22Rv1 (cell line): ENCODE data around the gene RFTN1.

Experiments used
- H3K27ac ChIP-seq: fragments of 450-650 bp; 2 replicates; pipeline ENCODE4 v1.5.1; 2017
- ZFX ChIP-seq: fragments of 450-650 bp; IDR thresholded peaks from 2 replicates; pipeline ENCODE4 v1.6.1; 2017; ENCODE audit warnings: antibody characterized with exemption, borderline replicate concordance
- TF ChIP-seq, protein P1 (sequence below): fragments of 450-650 bp; IDR thresholded peaks from 2 replicates; pipeline ENCODE4 v1.5.1; 2017; ENCODE audit warnings: mild to moderate bottlenecking

The RFTN1 gene

GRCh38 chr3:16499351-16499750 lies 14.1 kb downstream of the RFTN1 start:
- H3K27ac ChIP-seq, result no peak overlapping the region
- TF ChIP-seq, protein P1, sequence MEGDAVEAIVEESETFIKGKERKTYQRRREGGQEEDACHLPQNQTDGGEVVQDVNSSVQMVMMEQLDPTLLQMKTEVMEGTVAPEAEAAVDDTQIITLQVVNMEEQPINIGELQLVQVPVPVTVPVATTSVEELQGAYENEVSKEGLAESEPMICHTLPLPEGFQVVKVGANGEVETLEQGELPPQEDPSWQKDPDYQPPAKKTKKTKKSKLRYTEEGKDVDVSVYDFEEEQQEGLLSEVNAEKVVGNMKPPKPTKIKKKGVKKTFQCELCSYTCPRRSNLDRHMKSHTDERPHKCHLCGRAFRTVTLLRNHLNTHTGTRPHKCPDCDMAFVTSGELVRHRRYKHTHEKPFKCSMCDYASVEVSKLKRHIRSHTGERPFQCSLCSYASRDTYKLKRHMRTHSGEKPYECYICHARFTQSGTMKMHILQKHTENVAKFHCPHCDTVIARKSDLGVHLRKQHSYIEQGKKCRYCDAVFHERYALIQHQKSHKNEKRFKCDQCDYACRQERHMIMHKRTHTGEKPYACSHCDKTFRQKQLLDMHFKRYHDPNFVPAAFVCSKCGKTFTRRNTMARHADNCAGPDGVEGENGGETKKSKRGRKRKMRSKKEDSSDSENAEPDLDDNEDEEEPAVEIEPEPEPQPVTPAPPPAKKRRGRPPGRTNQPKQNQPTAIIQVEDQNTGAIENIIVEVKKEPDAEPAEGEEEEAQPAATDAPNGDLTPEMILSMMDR, result no peak
- TF ChIP-seq ZFX, result no peak

GRCh38 chr3:16498130-16498890 lies 15.2 kb downstream of the RFTN1 start:
- no peak overlapping the region for H3K27ac ChIP-seq
- TF ChIP-seq ZFX, result no peak
- TF ChIP-seq, protein P1, result no peak

GRCh38 chr3:16496408-16497222 lies 16.9 kb downstream of the RFTN1 start:
- no peak overlapping the region for H3K27ac ChIP-seq
- TF ChIP-seq ZFX, result no peak
- TF ChIP-seq, protein P1, result no peak

DNA sequence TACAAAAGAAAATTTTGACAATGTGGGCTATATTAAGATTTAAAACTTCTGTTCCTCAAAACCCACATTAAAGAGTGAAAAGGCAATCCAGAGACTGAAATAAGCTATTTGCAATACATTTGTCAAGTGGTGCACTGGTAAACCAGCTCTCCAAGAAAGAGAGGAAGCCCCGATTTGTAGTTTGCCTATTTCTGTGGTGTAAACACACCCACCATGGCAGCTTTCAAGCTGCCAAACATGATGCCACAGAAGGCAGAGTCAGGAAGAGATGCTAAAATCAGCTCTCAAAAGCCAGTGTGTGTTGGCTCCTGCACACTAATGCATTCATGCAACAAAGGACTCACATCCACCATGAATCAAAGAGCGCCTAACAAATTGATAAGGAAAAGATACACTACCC lies 17.5 kb downstream of the RFTN1 start:
- no peak overlapping the region for H3K27ac ChIP-seq
- no peak for TF ChIP-seq ZFX
- TF ChIP-seq, protein P1, result no peak

- no peak overlapping the region for H3K27ac ChIP-seq
- TF ChIP-seq, protein P1, result no peak
- TF ChIP-seq ZFX, result no peak
These were observed 18.6 kb downstream of the RFTN1 start for GRCh38 chr3:16494814-16495431.

GRCh38 chr3:16494094-16494493 lies 19.4 kb downstream of the RFTN1 start:
- no peak overlapping the region for H3K27ac ChIP-seq
- TF ChIP-seq, protein P1, result no peak
- no peak for TF ChIP-seq ZFX
